HG03439 (cell line): Measurements from ENCODE around the gene PLOD2.
"Not testable (repeated sequence)": the region's sequence is repeated elsewhere in the genome, so short reads cannot be mapped to it uniquely, and the experiment has no call there.

Experiments
- ATAC-seq: cut with Tn5 transposase; IDR thresholded peaks from one replicate; pipeline ENCODE4 v1.9.1; 2021; ENCODE audit warnings: mild to moderate bottlenecking, moderate library complexity; ENCODE audit not compliant: unreplicated experiment

PLOD2 gene

GRCh38 chr3:146142757-146143156 lies 18.2 kb downstream of the PLOD2 start:
- ATAC-seq = no peak

GRCh38 chr3:146139586-146140110 lies 21.3 kb downstream of the PLOD2 start:
- ATAC-seq = no peak

GRCh38 chr3:146138902-146139301 lies 22.1 kb downstream of the PLOD2 start:
- no peak for ATAC-seq

GRCh38 chr3:146136647-146137046 lies 24.3 kb downstream of the PLOD2 start:
- no peak for ATAC-seq

GRCh38 chr3:146134348-146135117 lies 26.5 kb downstream of the PLOD2 start:
- no peak for ATAC-seq

GRCh38 chr3:146133441-146133840 lies 27.5 kb downstream of the PLOD2 start:
- no peak for ATAC-seq

- ATAC-seq = no peak
Measured at GRCh38 chr3:146131616-146132410, 29.2 kb downstream of the PLOD2 start.

GRCh38 chr3:146130881-146131371 lies 30.1 kb downstream of the PLOD2 start:
- ATAC-seq = no peak

GRCh38 chr3:146129750-146130149 lies 31.2 kb downstream of the PLOD2 start:
- ATAC-seq = no peak

GRCh38 chr3:146128939-146129338 lies 32.0 kb downstream of the PLOD2 start:
- ATAC-seq = no peak

- no peak for ATAC-seq
Measured at GRCh38 chr3:146128179-146128578, 32.8 kb downstream of the PLOD2 start.

- ATAC-seq = no peak
Measured at GRCh38 chr3:146125951-146126350, 35.0 kb downstream of the PLOD2 start.

GRCh38 chr3:146124126-146124801 lies 36.7 kb downstream of the PLOD2 start:
- no peak for ATAC-seq

- ATAC-seq = no peak
Measured at GRCh38 chr3:146117406-146118285, 43.3 kb downstream of the PLOD2 start.

- ATAC-seq = no peak
Measured at GRCh38 chr3:146115619-146116018, 45.4 kb downstream of the PLOD2 start.

- not testable (repeated sequence) for ATAC-seq
Measured at GRCh38 chr3:146113804-146114203, 47.2 kb downstream of the PLOD2 start.

GRCh38 chr3:146111337-146111736 lies 49.6 kb downstream of the PLOD2 start:
- no peak for ATAC-seq

GRCh38 chr3:146110161-146110560 lies 50.8 kb downstream of the PLOD2 start:
- no peak for ATAC-seq

- no peak for ATAC-seq
Measured at GRCh38 chr3:146106986-146107385, 54.0 kb downstream of the PLOD2 start.

GRCh38 chr3:146104068-146104467 lies 56.9 kb downstream of the PLOD2 start:
- no peak for ATAC-seq
